Suppressor macrophage treated with lipopolysaccharide for 1 hour (primary cell): ENCODE results near the gene ZSWIM4.

ENCODE experiments used
- DNase-seq, 3 donors: peaks; one replicate each; pipeline ENCODE4 v3.0.0-alpha.2; 2020 to 2022

ZSWIM4 gene

DNA sequence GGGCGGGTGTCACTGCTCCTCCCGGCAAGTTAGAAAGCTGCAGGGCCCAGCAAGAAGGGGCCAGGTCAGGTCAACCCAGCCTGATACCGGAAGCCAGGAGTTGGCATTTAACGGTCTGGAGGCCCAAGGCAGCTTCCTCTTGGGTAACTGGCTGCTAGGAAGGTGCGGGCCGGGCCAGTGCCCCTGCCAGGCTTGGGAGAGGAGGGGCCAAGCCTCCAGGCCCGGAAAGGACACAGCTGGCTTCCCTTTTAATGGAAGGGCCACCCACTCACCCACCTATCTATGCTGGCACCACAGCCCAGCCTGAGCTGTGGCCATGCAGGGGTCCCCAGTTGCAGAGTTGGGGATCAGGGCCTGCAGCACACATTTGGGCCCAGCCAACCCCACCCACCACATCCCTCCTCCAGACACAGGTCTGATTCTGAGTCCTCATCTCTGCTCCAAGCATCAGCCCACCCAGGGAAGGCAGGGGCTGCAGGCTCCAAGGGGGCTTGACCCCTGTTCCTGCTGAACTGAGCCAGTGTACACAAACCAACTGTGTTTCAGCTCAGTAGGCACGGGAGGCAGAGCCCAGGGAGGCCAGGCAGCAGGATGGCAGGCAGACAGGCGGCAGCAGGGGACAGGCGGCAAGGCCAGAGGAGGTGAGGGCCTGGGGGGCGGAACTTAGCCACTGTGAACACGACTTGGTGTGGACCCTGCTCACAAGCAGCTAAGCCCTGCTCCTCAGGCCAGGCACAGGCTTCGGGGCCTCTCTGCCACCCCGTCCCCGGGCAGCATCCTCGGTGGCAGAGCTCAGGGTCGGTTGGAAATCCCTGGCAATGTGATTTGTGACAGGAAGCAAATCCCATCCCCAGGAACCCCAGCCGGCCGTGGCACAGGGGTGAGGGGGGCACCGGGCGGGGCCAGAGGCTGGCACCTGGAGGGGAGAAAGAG lies 40.8 kb downstream of the ZSWIM4 start:
- peak; percentile 47 to 67 (median 60) for DNase-seq

GRCh38 chr19:13838435-13839129 lies 43.3 kb downstream of the ZSWIM4 start:
- no peak for DNase-seq

DNA sequence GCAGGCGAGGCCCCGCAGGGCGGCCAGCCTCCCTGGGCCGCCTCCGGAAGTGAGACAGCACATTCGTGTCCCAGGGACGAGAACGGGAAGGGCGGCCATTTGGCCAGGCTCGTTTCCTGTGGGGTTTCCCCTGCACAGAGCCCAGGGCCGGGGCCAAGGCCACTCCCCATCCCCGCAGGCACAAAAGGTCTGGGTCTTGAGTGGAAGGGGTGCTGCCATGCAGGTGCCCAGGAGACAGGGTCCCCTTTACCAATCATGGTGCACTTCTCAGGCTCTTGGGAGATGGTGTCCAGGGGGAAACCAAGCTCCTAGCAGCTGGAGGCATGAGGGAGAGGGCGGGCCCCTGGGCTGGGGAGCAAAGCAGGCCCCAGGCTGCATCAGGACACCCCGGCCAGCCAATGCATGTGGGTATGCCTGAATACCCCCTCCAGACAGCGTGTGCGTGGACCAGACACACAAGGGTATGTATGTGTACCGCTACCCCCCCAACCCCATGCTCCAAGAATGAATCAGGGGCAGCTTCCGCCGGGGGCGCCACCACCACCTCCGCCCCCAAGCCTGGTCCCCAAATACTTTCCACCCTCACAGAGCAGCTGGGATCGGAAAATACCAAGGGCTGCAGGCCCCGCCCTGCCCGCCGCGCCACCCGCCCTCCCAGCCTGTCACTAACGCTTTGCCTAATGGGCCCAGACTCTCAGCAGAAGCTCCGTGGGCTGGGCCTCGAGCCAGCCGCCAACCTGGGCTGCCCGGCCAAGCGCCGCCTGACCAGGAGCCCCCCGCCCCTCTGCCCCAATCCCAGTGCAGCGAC lies 44.1 kb downstream of the ZSWIM4 start:
- DNase-seq: peak; percentile 95 to 96 (median 96)

DNA sequence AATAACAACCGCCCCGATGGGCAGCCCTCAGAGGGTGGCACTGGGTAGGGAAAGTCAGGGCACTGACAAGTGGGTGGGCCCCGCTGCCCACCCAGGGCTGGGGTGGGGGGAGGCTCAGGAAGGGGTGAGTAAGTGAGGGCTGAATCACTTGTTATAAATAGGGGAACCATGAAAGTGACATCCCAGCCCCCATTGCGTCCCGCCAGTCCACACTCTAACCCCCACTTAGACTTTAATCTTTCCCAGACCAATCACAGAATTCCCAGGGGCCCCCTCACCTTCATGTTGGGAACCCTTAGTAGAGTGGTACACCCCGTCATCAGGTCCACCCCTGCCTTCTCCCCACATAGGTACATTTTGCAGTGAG lies 44.7 kb downstream of the ZSWIM4 start:
- DNase-seq: peak in 2 of 3 donors; percentile 86 to 89

DNA sequence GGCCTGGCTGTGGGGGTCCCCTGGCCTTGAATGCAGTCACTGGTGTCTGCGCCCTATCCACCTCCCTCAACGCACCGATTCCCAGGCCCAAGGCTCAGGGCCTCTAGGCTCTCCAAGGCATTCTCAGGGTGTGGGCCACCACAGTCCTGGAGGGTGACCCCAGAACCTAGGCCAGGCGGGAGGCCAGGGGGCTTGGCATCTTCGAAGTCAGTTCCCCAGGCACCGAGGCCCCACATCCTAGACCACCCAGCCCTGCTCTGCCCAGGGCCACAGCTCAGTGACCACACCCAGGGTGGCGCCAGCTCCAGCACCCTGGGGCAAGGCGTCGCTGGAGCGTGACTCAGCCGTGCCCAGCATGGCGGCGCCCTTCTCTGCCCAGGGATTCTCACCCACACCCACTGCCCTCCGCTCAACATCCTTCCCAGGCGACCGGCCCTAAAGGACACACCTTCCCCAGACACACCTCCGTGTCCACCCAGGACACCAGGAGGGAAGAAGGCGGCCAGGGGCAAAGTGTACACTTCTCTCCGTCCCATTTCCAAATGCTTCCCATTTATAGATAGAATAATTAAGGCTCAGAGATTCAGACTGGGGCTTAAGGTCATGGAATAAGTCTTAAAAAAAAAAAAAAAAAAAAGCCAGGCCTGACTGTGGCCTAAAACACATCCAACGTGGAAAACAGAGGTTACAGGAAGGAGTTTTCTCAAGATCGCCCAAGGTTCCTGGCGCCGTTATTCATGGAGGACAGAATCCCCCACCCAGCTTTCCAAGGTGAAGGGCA lies 45.3 kb downstream of the ZSWIM4 start:
- peak; percentile 83 to 88 (median 83) for DNase-seq

DNA sequence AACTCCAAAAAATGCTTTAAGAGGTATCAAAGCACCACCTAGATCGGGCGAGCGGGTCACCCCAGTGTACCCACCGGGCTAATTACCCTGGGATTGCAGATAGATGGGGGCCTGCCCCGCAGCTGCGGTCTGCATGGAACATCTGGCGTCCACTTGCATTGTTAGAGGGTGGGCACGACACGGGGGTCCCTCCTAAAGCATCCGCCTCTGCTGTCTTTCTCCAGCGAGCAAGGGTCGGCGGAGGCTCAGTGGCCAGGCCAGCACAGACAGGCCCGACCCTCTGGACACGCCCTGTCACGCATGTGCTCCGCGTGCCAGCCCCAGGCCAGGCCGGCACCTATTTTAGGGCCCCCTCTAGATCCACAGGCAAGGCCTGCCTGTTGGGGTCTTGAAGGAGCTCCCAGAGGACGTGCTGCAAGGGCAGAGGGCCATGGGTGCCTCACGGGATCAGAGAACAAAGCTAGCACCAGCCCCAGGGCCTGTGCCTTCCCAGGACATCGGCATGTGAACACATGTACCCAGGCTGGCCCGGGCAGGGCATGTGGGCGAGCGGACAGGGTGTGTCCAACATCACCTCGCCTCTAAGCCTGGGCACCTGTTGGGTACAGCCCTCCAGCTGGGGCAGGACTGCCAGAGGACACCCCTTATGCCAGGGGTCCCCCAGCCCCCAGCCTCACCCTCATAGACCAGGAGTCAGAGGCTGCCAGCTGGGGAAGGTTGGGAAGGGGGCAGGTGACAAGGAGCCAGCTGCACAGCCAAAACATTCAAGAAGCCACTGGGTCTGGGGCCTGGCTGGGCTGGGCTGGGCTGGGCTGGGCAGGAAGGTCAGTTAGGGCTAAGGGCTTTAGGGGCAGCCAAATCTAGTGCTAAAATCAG lies 46.1 kb downstream of the ZSWIM4 start:
- peak in 2 of 3 donors; percentile 45 to 68 for DNase-seq

GRCh38 chr19:13841962-13842290 lies 46.7 kb downstream of the ZSWIM4 start:
- no peak for DNase-seq

DNA sequence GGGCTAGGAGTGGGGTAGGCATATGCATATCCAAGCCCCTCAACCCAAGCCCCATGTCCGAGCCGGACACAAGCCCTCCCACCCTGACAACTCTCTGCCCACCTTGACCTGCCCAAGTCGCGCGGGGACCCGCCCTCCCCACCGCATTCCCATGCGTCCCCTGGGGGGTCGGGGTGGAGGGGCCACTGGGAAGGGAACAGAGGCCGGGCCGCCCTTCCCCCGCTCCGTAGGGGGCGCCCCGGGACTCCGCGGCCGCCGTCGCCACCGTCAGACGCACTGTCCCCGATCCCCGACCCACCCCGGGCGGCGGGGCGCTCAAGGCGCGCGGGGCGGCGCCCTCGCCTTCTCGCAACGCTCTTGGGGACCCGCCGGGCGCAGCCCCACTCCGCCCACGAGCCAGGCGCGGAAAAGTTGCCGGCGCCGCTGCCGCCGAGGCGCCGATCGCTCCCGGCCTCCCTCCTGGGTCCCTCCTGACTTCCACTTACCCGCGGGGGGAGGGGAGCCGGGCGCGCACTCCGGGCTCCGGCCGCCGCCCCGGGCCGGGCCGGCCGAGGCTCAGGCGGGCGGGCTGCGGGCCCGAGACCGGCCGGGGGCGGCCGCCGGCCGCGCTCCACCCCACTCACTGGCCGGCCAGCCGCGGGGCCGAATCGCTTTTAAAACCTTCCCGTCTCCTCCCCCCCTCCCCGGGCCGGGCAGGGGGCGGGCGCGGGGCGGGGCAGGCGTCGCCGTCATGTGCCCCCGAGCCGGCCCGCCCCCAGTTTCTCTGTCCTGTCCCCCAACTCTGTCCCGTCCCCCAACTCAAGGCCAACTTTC lies 47.3 kb downstream of the ZSWIM4 start:
- DNase-seq: peak; percentile 87 to 96 (median 93)

- DNase-seq: no peak
These were observed 48.1 kb downstream of the ZSWIM4 start for GRCh38 chr19:13843104-13843921.

DNA sequence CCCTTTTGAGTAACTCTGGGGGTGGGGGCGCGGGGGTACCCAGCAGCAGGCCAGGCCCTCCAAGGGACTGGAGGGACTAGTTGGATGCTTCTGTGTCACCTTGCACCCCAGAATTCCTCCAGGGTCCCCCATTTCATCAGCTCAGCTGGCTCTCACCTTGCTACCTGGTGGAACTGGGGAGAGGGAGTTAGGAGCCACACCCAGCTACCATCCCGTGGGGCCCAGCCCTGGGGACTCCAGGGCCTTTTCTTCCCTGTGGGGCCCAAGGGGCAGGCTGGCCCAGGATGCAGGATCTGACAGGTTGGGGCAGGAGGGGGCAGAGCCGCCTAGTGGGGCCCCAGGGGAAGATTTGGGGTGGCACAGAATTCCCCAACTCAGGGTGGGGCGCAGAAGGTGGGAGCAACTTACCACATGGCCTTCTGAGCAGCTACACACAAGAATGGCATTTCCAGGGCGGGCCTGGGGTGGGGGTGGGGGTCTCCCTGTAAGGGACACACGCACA lies 48.9 kb downstream of the ZSWIM4 start:
- DNase-seq: no peak

DNA sequence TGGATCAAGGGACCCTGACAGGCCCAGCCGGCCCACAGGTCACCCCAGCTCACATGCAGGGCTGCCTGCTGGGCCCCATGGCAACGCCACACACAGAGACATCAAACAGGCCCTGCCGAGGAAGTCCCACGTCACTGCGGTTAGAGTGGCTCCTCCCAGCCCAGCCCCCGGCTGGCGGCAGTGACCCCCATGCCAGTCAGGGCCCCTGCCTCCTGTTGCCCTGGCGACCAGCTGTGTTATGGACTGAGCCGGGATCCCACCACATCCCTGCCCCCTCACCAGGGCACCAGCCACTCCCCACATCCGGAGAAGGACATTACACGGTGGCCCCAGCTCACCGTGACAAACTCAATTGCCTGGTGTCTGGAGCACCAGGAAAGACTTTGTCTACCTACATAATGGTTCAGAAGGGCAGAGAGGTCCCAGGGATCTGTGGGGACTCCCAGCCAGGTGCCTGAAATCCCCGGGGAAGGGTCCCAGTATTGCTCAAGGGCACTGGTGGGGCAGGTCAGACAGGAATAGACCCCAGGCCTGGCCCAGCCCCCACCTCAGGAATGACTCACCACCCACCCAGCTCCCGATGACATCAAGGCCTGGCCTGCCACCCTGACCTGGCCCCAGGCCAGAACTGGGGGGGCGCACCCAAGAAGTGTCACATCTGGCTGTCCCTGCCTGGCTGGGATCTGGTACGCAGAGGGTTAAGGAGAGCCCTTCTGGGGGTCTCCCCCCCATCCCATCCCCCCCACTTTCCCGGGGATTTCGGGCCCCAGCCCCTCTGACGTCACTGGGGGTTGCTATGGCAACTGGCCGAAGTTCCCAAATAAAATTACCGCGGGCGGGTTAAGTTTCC lies 51.5 kb downstream of the ZSWIM4 start:
- DNase-seq: peak; percentile 95 to 96 (median 95)

DNA sequence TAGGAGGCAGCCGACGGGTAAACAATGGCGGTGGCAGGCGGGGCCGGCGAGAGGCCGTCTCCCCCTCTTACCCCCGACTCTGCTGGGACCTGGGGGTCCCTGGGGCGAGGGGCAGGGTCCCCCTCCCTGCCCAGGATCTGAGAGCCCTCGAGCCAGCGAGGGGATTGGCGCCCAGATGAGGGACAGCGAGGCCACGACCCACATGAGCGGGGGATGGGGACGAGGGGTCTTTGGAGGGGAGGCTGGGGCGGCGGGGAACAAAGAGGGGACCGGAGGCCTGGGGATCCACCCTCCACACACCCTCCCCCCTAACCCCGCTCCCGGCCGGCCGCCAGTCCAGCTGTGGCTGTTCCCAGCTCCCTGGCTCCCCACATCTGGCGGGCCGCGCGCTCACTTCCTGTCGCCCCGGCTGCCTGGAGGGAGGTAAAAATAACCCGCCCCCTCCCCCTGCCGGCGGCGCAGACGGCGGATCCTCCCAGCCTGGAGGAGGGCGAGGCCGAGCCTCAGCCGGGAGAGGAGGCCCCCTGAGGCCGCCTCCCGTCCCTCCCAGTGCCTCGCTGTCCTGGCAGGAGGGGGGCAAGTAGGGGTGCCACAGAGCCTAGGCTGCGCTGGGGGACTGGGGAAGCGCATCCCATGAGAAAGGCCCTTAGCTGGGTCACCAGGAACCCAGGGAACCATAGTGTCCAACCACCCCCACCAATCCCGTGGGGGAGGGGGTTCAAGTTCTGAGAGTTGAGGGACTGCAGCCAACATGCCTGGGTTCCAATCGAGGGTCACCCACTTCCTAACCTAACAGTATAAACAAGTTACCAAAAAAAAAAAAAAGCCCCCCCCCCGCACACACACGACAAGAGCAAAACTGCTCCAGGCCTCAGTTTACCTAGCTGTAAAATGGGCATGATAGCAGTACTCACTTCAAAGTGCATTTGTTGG lies 52.4 kb downstream of the ZSWIM4 start:
- peak; percentile 86 to 95 (median 90) for DNase-seq

- no peak for DNase-seq
These were observed 53.1 kb downstream of the ZSWIM4 start for GRCh38 chr19:13848340-13848677.

GRCh38 chr19:13848798-13849676 lies 53.8 kb downstream of the ZSWIM4 start:
- no peak for DNase-seq

GRCh38 chr19:13849991-13850909 lies 55.0 kb downstream of the ZSWIM4 start:
- peak; percentile 84 to 96 (median 93) for DNase-seq
